CD4-positive, alpha-beta T cell treated with Interleukin-6 for 4 hours (primary cell): Measurements from ENCODE around the gene DNAJC8.
A peak's percentile ranks its signal among the peaks of the same experiment; 100 is the strongest.

ENCODE experiments used
- DNase-seq: peaks from one replicate; pipeline ENCODE4 v3.0.0-alpha.2; 2020; ENCODE audit warnings: mixed read lengths

The DNAJC8 gene

GRCh38 chr1:28249013-28249865 lies 16.4 kb upstream of the DNAJC8 start:
- peak; percentile 55 for DNase-seq

- peak; percentile 88 for DNase-seq
Observed at GRCh38 chr1:28248273-28249012, 15.6 kb upstream of the DNAJC8 start.

DNA sequence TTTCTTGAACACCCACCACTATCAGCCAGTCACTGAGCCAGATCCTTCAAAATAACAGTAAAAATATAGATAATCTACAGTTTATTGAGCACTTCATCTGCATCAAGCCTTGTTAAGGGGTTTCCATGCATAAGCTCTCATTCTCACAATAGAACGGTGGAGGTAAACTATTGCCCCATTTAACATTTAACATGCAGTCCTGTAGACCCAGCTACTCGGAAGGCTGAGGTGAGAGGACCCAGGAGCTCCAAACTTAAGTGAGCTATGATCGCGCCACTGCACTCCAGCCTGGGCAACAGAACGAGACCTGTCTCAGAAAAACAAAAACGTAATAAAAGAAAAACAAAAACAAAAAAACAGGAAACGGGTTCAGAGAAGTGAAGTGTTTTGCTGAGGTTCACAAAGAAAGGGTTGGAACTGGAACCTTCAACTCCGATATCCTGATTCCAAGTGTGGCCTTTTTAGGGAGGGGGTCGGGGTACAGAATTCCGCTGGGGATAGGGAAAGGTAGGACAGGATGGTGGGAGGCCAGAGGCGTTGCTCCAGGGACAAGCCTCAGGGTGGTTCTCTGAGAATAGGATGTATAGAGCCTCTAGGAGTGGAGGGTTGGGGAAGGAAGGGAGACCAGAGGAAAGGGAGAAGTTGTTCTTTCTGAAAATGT lies 14.9 kb upstream of the DNAJC8 start:
- DNase-seq: no peak

DNA sequence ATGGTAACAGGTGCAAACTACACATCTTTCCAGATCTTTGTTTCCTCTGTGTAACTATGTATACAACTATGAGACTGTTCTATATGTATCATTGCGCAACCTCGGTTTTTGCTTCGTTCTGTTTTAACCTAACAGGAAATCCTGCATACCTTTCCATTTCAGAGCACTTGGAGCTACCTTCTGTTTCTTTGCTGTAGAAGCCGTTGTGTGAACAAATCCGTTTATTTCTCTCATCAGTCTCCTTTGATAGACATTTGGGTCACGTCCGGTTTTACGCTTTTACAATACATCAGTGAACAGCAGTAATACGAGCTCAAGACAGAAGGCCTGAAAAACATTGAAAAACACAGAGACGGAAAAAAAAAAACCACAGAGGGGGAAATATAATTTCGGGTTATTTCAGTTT lies 13.6 kb upstream of the DNAJC8 start:
- peak; percentile 51 for DNase-seq

GRCh38 chr1:28244549-28245251 lies 11.9 kb upstream of the DNAJC8 start:
- DNase-seq: no peak

DNA sequence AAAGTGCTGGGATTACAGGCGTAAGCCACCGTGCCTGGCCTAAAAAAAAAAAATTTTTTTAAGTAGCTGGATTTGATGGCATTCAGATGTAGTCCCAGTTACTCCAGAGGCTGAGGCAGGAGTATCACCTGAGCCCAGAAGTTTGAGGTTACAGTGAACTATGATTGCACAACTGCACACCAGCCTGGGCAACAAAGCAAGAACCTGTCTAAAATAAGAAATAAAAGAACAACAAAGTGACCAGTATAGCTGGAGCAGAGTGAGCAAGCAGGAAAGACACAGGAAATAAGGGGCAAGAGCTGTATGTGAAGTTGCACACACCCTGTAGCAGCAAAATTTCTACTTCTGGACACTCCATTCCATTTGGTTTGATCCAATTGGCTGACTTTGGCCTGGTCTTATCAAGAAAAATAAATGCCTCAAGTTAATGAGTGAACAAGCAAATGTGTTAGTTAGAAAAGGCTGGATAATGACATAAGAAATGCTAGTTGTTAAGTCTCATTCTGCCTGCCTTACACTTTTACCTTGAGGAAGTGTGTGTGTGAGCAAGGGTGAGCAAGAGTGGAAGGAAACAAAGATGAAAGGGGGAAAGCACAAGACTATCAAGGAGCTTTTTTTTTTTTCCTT lies 11.0 kb upstream of the DNAJC8 start:
- DNase-seq: peak; percentile 28

GRCh38 chr1:28241638-28242241 lies 8.9 kb upstream of the DNAJC8 start:
- DNase-seq: no peak

DNA sequence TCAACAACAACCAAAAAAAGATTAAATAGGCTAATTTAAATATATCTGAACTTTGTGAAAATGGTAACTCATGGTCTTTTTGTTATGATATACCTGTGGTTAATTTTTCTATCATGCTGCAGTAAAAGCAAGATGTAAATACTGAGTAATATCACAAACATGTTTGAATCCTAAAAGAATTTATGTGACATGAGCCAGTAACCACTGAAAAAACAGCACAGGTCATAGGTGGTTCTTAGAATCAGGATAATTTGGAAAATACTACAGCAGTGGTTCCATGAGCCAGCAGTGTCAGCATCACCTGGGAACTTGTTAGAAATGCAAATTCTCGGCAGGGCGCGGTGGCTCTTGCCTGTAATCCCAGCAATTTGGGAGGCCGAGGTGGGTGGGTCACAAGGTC lies 7.2 kb upstream of the DNAJC8 start:
- no peak for DNase-seq

DNA sequence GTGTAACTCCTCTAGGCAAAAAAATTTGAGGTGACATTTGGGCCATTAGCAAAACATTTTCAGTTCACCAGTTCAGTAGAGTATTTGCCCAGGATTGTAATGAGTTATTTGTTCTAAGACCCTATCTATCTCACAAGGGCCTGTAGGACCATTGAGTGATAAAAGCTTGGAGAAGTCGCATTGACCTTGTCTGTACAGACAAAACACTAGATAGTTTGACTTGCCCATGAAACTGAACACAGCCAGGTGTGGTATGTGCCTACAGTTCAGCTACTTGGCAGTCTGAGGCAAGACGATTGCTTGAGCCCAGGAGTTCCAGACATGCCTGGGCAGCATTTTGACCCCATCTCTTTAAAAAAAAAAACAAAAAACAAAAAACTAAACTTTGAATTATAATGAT lies 6.2 kb upstream of the DNAJC8 start:
- no peak for DNase-seq

GRCh38 chr1:28236656-28237322 lies 4.0 kb upstream of the DNAJC8 start:
- DNase-seq: no peak

GRCh38 chr1:28235755-28236655 lies 3.2 kb upstream of the DNAJC8 start, which contains the start of gene ATP5IF1:
Gene ATP5IF1 (plus strand): TSS chr1:28236124. CDS start chr1:28236184, 60 bp downstream.
- peak; percentile 96 for DNase-seq

- DNase-seq: no peak
Observed at GRCh38 chr1:28233264-28233606, 406 bp upstream of the DNAJC8 start.

GRCh38 chr1:28229996-28230395 lies 2.8 kb downstream of the DNAJC8 start:
- no peak for DNase-seq

GRCh38 chr1:28229089-28229488 lies 3.7 kb downstream of the DNAJC8 start:
- no peak for DNase-seq

GRCh38 chr1:28213315-28213714 lies 19.5 kb downstream of the DNAJC8 start:
- no peak for DNase-seq

DNA sequence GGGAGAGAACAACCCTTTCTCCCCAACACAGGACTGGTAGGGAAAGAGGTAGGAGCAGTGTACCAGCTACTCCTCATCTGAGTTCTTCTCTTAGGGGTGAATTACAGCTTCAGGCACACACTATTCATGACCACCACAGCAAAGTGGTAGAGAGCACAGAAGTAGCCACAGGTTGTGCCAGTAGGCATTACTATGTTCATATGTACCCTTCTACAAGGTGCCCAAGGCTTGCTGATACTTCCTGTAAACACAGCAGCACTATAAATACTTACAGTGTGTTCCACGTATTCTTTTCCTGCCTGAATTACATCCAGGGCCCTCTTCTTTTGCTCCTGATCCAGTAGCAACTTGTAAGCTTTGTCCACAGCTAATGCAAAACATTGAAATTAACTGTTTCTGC lies 23.1 kb downstream of the DNAJC8 start:
- no peak for DNase-seq

- peak; percentile 66 for DNase-seq
Observed at GRCh38 chr1:28208818-28209441, 23.9 kb downstream of the DNAJC8 start.

DNA sequence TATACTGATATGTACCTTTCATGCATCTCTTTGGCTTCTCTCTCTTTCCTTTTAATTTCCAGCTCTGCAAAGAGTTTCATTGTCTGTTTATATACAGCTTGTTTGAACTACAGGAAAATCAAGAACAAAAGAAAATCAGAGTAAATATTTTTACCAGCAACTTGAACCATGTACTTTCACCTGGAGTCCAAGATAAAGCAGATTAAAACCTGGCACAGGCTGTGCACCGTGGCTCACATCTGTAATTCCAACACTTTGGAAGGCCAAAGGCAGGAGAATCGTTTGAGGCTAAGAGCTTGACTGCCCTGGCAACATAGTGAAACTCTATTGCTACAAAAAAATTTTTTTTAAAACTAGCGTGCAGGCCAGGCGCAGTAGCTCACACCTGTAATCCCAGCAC lies 27.6 kb downstream of the DNAJC8 start:
- no peak for DNase-seq

DNA sequence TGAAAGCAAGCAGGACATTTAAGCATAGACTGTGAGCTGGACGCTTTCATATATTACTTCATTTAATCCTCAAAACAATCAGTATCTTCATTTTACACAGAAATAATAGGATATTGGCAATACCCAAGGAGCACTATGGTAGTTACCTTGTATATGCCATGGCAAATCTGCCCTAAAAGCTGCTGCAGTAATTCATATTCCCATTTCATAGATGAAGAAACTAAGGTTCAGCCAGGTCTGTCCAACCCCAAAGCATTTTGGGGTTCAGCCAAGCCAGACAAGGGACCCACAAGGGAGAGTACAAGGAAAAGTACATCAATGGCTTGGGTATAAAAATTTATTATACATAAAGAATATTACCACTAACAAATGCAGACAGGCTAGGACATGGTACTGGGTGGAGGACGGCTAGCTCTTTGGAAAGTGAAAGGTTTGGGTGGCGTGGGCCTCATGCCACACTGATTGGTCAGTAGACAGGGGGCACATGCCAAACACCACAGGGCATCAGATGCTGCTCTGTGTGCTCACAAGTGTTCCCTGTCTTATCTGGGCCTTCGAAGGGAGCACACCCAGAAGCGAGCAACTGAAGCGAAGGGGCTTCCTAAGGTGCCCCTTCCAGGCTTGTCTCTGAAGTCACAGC lies 32.5 kb downstream of the DNAJC8 start:
- DNase-seq: no peak
